ENCODE results near the gene SCFD2. TPM values are rescaled to one million over a fixed set of nuclear protein-coding genes. Genes with fewer than 3 reads are reported as not detected.
"Not testable (repeated sequence)": the region's sequence is repeated elsewhere in the genome, so short reads cannot be mapped to it uniquely, and the experiment has no call there.

SCFD2 gene
- total and polyA plus RNA-seq, 2 donors (not counting 3 experiments of a cell fraction or from before 2014, with no cell fraction given): 12.3 to 22.8 TPM

DNA sequence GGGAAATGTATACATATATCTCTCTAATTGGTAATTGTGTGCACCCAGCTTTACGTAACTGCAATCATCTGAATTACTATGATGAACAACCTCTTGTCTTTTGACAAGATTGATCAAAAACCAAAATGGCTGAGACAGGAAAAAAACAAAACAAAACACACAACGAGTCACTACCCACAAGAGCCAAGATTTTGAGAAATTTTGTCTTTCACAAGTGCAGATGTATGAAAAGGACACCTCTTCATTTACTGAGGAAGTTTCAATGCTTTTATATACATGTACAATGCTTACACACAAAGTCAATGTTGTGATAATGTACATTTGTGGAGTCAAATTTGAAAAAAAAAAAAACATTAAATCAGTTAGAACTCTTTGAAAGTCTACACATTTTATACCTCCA is 224.6 kb downstream of the SCFD2 start:
- no peaks in the 10 kb centered on the region for H3K79me2 ChIP-seq (ENCODE audit: control insufficient read depth, insufficient read depth, low read length)
- no peaks in the 10 kb centered on the region for H4K20me1 ChIP-seq (replicated peaks; ENCODE audit: control insufficient read depth, extremely low read depth, insufficient read depth, low read length)
- CTCF ChIA-PET: no interaction called here
- H3K4me1 ChIP-seq (ENCODE audit: control insufficient read depth, extremely low read depth, insufficient read depth, low read length): no peaks in the 10 kb centered on the region
- intact Hi-C loops (cut with micrococcal nuclease): no loop called here
- DNase-seq (ENCODE audit: low read depth, low spot score) (no peak), FAIRE-seq (no peak)
- H3K27ac ChIP-seq (ENCODE audit: insufficient read depth, low read depth, low read length): no peak overlapping the region
- H2AFZ ChIP-seq (ENCODE audit: low read depth, low read length): no peak overlapping the region
- H3K36me3 ChIP-seq (ENCODE audit: control insufficient read depth in 2 of 2, extremely low read depth in 1 of 2, insufficient read depth in 2 of 2, low read length in 2 of 2): no peaks in the 10 kb centered on the region
- no TSS peak for BruUV-seq (replicated peaks)
- no peak overlapping the region for H3K9ac ChIP-seq (replicated peaks; ENCODE audit: extremely low read depth, insufficient read depth, low read length)
- H3K9me3 ChIP-seq (replicated peaks; ENCODE audit: control insufficient read depth, insufficient read depth, low read length): no peaks in the 10 kb centered on the region
- no peak overlapping the region for H3K4me2 ChIP-seq (ENCODE audit: insufficient read depth, low read length)
- H3K27me3 ChIP-seq (ENCODE audit: control insufficient read depth in 2 of 2, insufficient read depth in 2 of 2, low read length in 2 of 2): no peaks in the 10 kb centered on the region
- TF ChIP-seq FOS (IDR thresholded peaks at IDR 0.05; ENCODE audit: borderline replicate concordance, insufficient read depth, low read length) (peak; percentile 10), JUN (IDR thresholded peaks at IDR 0.05; ENCODE audit: borderline replicate concordance, insufficient read depth, insufficient read length, low read depth) (no peak)
- H3K4me3 ChIP-seq (replicated peaks in 1 of 3; ENCODE audit: insufficient read depth in 1 of 3, low read depth in 1 of 3, low read length in 3 of 3): no peak overlapping the region
- POLR2A ChIA-PET: no interaction called here
- no peaks in the 10 kb centered on the region for H3K9me1 ChIP-seq (replicated peaks; ENCODE audit: control insufficient read depth, extremely low read depth, insufficient read depth, low read length)
- dilution Hi-C loops (cut with MboI; ENCODE audit: extremely low pct_ligation_motif_present, low sequenced_read_pairs): no loop called here

DNA sequence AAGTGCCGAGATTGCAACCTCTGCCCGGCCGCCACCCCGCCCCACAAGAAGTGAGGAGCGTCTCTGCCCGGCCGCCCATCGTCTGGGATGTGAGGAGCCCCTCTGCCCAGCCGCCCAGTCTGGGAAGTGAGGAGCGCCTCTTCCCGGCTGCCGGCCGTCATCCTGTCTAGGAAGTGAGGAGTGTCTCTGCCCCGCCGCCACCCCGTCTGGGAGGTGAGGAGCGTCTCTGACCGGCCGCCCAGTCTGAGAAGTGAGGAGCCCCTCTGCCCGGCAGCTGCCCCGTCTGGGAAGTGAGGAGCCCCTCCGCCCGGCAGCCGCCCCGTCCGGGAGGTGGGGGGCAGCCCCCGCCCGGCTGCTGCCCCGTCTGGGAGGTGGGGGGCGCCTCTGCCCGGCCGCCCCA is 226.6 kb downstream of the SCFD2 start:
- BruUV-seq (replicated peaks): not testable (repeated sequence)

More for the DNA sequence above, 226.6 kb downstream of the SCFD2 start:
- H2AFZ ChIP-seq (ENCODE audit: low read depth, low read length); H3K27ac ChIP-seq (ENCODE audit: insufficient read depth, low read depth, low read length); H3K36me3 ChIP-seq (ENCODE audit: control insufficient read depth in 2 of 2, extremely low read depth in 1 of 2, insufficient read depth in 2 of 2, low read length in 2 of 2); DNase-seq (ENCODE audit: low read depth, low spot score); CTCF ChIA-PET; POLR2A ChIA-PET; H3K4me3 ChIP-seq (replicated peaks in 1 of 3; ENCODE audit: insufficient read depth in 1 of 3, low read depth in 1 of 3, low read length in 3 of 3); H3K27me3 ChIP-seq (ENCODE audit: control insufficient read depth in 2 of 2, insufficient read depth in 2 of 2, low read length in 2 of 2); FAIRE-seq; H4K20me1 ChIP-seq (replicated peaks; ENCODE audit: control insufficient read depth, extremely low read depth, insufficient read depth, low read length); H3K9ac ChIP-seq (replicated peaks; ENCODE audit: extremely low read depth, insufficient read depth, low read length); H3K4me2 ChIP-seq (ENCODE audit: insufficient read depth, low read length); H3K79me2 ChIP-seq (ENCODE audit: control insufficient read depth, insufficient read depth, low read length); H3K4me1 ChIP-seq (ENCODE audit: control insufficient read depth, extremely low read depth, insufficient read depth, low read length); H3K9me3 ChIP-seq (replicated peaks; ENCODE audit: control insufficient read depth, insufficient read depth, low read length); dilution Hi-C loops (cut with MboI; ENCODE audit: extremely low pct_ligation_motif_present, low sequenced_read_pairs); H3K9me1 ChIP-seq (replicated peaks; ENCODE audit: control insufficient read depth, extremely low read depth, insufficient read depth, low read length): not testable (repeated sequence)
- intact Hi-C loops (cut with micrococcal nuclease): loop anchor here (10.0 kb wide), 1 partner anchor 484 kb away; the partner anchor contains the start of gene USP46
